ENCODE results near the gene ADGRG2.

- TF ChIP-seq CTCF (IDR thresholded peaks at IDR 0.05) (no peak), POLR2AphosphoS5 (IDR thresholded peaks at IDR 0.05) (peak; percentile 59), POLR2A (IDR thresholded peaks at IDR 0.05) (no peak)
Measured at GRCh38 chrX:19028560-19028959, 93.7 kb downstream of the ADGRG2 start.
